Caco-2 (cell line): ENCODE measurements around the gene FXR2. TPM values are rescaled to one million over a fixed set of nuclear protein-coding genes. Genes with fewer than 3 reads are reported as not detected.
"Not testable (repeated sequence)": the region's sequence is repeated elsewhere in the genome, so short reads cannot be mapped to it uniquely, and the experiment has no call there.

Experiments used
- BruUV-seq: library from RNA; stranded (reverse); fragments of 400-500 nt; replicated peaks from 2 replicates; lab custom pipeline; 2021; lab: Mats Ljungman, UMichigan
- CTCF ChIA-PET: fragments of 300-600 bp; sonication (Branson Sonifier 250); formaldehyde crosslinking; loops from one replicate; lab custom pipeline; 2022; ENCODE audit warnings: antibody characterized with exemption; lab: Charles Lee
- POLR2A ChIA-PET: fragments of 300-600 bp; sonication (Branson Sonifier 250); formaldehyde crosslinking; loops from one replicate; lab custom pipeline; 2022; ENCODE audit warnings: antibody characterized with exemption; lab: Charles Lee
- DNase-seq, 2 experiments: peaks; one replicate each; pipeline versions ENCODE4 v3.0.0 to v3.0.0-alpha.2; 2020 to 2022
- H3K27me3 ChIP-seq: replicated peaks from 2 replicates; pipeline ENCODE4 v1.6.0; 2011; ENCODE audit warnings: low read length; ENCODE audit not compliant: control insufficient read depth, insufficient read depth
- H3K36me3 ChIP-seq: 2 replicates; pipeline ENCODE4 v1.5.1; 2011; ENCODE audit warnings: low read length; ENCODE audit not compliant: control insufficient read depth, insufficient read depth
- H3K4me1 ChIP-seq: fragments of 250-450 bp; sonication (Bioruptor Pico); 2 replicates; pipeline ENCODE4 v1.5.1; 2020; ENCODE audit warnings: mild to moderate bottlenecking
- H3K4me3 ChIP-seq: 2 replicates; pipeline ENCODE4 v1.5.1; 2011; ENCODE audit warnings: low read depth, mild to moderate bottlenecking, control low read depth, low read length
- H3K9me3 ChIP-seq: fragments of 250-450 bp; sonication (Bioruptor Pico); 2 replicates; pipeline ENCODE4 v1.5.1; 2020; ENCODE audit warnings: mild to moderate bottlenecking, moderate library complexity
- H3K27ac Mint-ChIP-seq: one replicate; pipeline ENCODE4 v1.8.0; 2022; ENCODE audit warnings: mixed read lengths; ENCODE audit not compliant: unreplicated experiment
- H3K27me3 Mint-ChIP-seq: one replicate; pipeline ENCODE4 v1.8.0; 2022; ENCODE audit warnings: mixed read lengths; ENCODE audit not compliant: insufficient read depth, unreplicated experiment
- H3K36me3 Mint-ChIP-seq: one replicate; pipeline ENCODE4 v1.8.0; 2022; ENCODE audit warnings: mild to moderate bottlenecking, mixed read lengths; ENCODE audit not compliant: insufficient read depth, unreplicated experiment
- H3K4me1 Mint-ChIP-seq: one replicate; pipeline ENCODE4 v1.8.0; 2022; ENCODE audit warnings: low read depth, mixed read lengths; ENCODE audit not compliant: unreplicated experiment
- H3K4me3 Mint-ChIP-seq: one replicate; pipeline ENCODE4 v1.8.0; 2022; ENCODE audit warnings: mild to moderate bottlenecking, moderate library complexity, mixed read lengths; ENCODE audit not compliant: unreplicated experiment
- H3K9me3 Mint-ChIP-seq: one replicate; pipeline ENCODE4 v1.8.0; 2022; ENCODE audit warnings: mixed read lengths; ENCODE audit not compliant: unreplicated experiment
- CTCF ChIP-seq, 2 experiments: fragments of 200-600 bp in 1 of 2; IDR thresholded peaks; 1 replicate in 1 of 2; 2 replicates in 1 of 2; pipeline versions ENCODE4 v1.5.1 to v1.8.0; 2011 to 2022; ENCODE audit warnings: antibody characterized with exemption in 1 of 2, control low read depth in 1 of 2, inconsistent platforms in 1 of 2, low read depth in 1 of 2, low read length in 1 of 2, mild to moderate bottlenecking in 1 of 2, moderate library complexity in 1 of 2; ENCODE audit not compliant: insufficient read depth in 1 of 2, severe bottlenecking in 1 of 2, unreplicated experiment in 1 of 2
- intact Hi-C: fragments of 100-400 bp; cut with micrococcal nuclease; formaldehyde crosslinking; loops from one replicate; pipeline ENCODE4 v1.10.0; 2022; ENCODE audit not compliant: unreplicated experiment
- total RNA-seq: library from RNA; stranded (reverse); gene quantifications from 2 replicates; pipeline ENCODE4 v1.2.3, GENCODE V29; 2022

Gene FXR2
- total RNA-seq, 1 experiment from 2014 or later = 25.3 TPM

GRCh38 chr17:7611635-7612293, 2.9 kb downstream of the FXR2 start:
- H3K4me1 Mint-ChIP-seq = peaks cover 20% of the 10 kb centered on the region
- Histone ChIP-seq H3K4me1 (no peaks in the 10 kb centered on the region), H3K9me3 (no peaks in the 10 kb centered on the region), H3K27me3 (no peaks in the 10 kb centered on the region), H3K36me3 (no peaks in the 10 kb centered on the region), H3K4me3 (no peak overlapping the region)
- CTCF ChIA-PET = no interaction called here
- intact Hi-C loops = no loop called here
- peaks cover 31% of the 10 kb centered on the region for H3K36me3 Mint-ChIP-seq
- peak overlapping the region; percentile 98 for H3K4me3 Mint-ChIP-seq
- no peaks in the 10 kb centered on the region for H3K9me3 Mint-ChIP-seq
- no peak for DNase-seq
- H3K27me3 Mint-ChIP-seq = no peaks in the 10 kb centered on the region
- BruUV-seq = no TSS peak
- POLR2A ChIA-PET = no interaction called here
- no peak for TF ChIP-seq CTCF (IDR thresholded peaks at IDR 0.05; ENCODE audit: insufficient read depth in 1 of 2, low read depth in 1 of 2, low read length in 1 of 2, severe bottlenecking in 1 of 2, unreplicated experiment in 1 of 2)
- H3K27ac Mint-ChIP-seq = peak overlapping the region; percentile 30

GRCh38 chr17:7610641-7611040, 4.1 kb downstream of the FXR2 start:
- ChIA-PET POLR2A (no interaction called here), CTCF (no interaction called here)
- intact Hi-C loops = no loop called here
- Mint-ChIP-seq H3K27me3 (no peaks in the 10 kb centered on the region), H3K36me3 (peaks cover 39% of the 10 kb centered on the region), H3K4me1 (peaks cover 20% of the 10 kb centered on the region), H3K4me3 (no peak overlapping the region), H3K9me3 (no peaks in the 10 kb centered on the region), H3K27ac (no peak overlapping the region)
- no peaks in the 10 kb centered on the region for H3K9me3 ChIP-seq
- no peak for TF ChIP-seq CTCF (IDR thresholded peaks at IDR 0.05; ENCODE audit: insufficient read depth in 1 of 2, low read depth in 1 of 2, low read length in 1 of 2, severe bottlenecking in 1 of 2, unreplicated experiment in 1 of 2)
- no peaks in the 10 kb centered on the region for H3K27me3 ChIP-seq
- DNase-seq = no peak
- H3K4me3 ChIP-seq = no peak overlapping the region
- H3K36me3 ChIP-seq = no peaks in the 10 kb centered on the region
- BruUV-seq = no TSS peak
- H3K4me1 ChIP-seq = no peaks in the 10 kb centered on the region

GRCh38 chr17:7606280-7606679, 8.4 kb downstream of the FXR2 start:
- intact Hi-C loops = no loop called here

GRCh38 chr17:7597561-7597960, 17.1 kb downstream of the FXR2 start:
- H3K4me3 Mint-ChIP-seq, H3K27me3 ChIP-seq, H3K9me3 ChIP-seq, H3K27me3 Mint-ChIP-seq, intact Hi-C loops, DNase-seq, H3K4me3 ChIP-seq, H3K9me3 Mint-ChIP-seq, H3K36me3 ChIP-seq, H3K27ac Mint-ChIP-seq, POLR2A ChIA-PET, BruUV-seq, CTCF ChIA-PET, H3K4me1 ChIP-seq, H3K4me1 Mint-ChIP-seq: not testable (repeated sequence)
- peaks cover 89% of the 10 kb centered on the region for H3K36me3 Mint-ChIP-seq

More at GRCh38 chr17:7606280-7606679, 8.4 kb downstream of the FXR2 start:
- no peaks in the 10 kb centered on the region for H3K27me3 Mint-ChIP-seq
- no peaks in the 10 kb centered on the region for H3K4me1 ChIP-seq
- H3K9me3 ChIP-seq = no peaks in the 10 kb centered on the region
- no peak for DNase-seq
- ChIA-PET CTCF (no interaction called here), POLR2A (no interaction called here)
- no peak for TF ChIP-seq CTCF (IDR thresholded peaks at IDR 0.05; ENCODE audit: insufficient read depth in 1 of 2, low read depth in 1 of 2, low read length in 1 of 2, severe bottlenecking in 1 of 2, unreplicated experiment in 1 of 2)
- H3K27ac Mint-ChIP-seq = no peak overlapping the region
- no peaks in the 10 kb centered on the region for H3K9me3 Mint-ChIP-seq
- no peaks in the 10 kb centered on the region for H3K36me3 ChIP-seq
- H3K4me3 ChIP-seq = no peak overlapping the region
- no TSS peak for BruUV-seq
- no peaks in the 10 kb centered on the region for H3K4me1 Mint-ChIP-seq
- no peak overlapping the region for H3K4me3 Mint-ChIP-seq
- H3K36me3 Mint-ChIP-seq = peaks cover 64% of the 10 kb centered on the region
- no peaks in the 10 kb centered on the region for H3K27me3 ChIP-seq
